Sigmoid colon (tissue), 4 donors: ENCODE measurements around the gene GRK6.

Source experiments
- CTCF ChIP-seq, 4 experiments: fragments of 450-650 bp in 3 of 4; fragments of 200-600 bp in 1 of 4; IDR thresholded peaks; one replicate each; pipeline ENCODE4 v1.5.1; 2016 to 2019; ENCODE audit warnings: antibody characterized with exemption in 4 of 4, mild to moderate bottlenecking in 3 of 4, moderate library complexity in 2 of 4
- POLR2AphosphoS5 ChIP-seq, 4 donors: sonication (generic); formaldehyde crosslinking; IDR thresholded peaks; one replicate each; pipeline ENCODE4 v1.6.1; 2017; ENCODE audit warnings: antibody characterized with exemption in 4 of 4

- TF ChIP-seq CTCF (IDR thresholded peaks at IDR 0.05) (no peak), POLR2AphosphoS5 (IDR thresholded peaks at IDR 0.05) (no peak)
Measured at GRCh38 chr5:177452688-177453638, 26.5 kb downstream of the GRK6 start.
